ENCODE measurements around the gene ANXA8. TPM values are rescaled to one million over a fixed set of nuclear protein-coding genes. Genes with fewer than 3 reads are reported as not detected.
A peak's percentile ranks its signal among the peaks of the same experiment; 100 is the strongest.
"Not testable (repeated sequence)": the region's sequence is repeated elsewhere in the genome, so short reads cannot be mapped to it uniquely, and the experiment has no call there.

ANXA8 gene
- polyA plus RNA-seq, 1 donor, result 0.38 TPM

- DNase-seq, result not testable (repeated sequence)
Observed at GRCh38 chr10:47462577-47463358, 21.1 kb downstream of the ANXA8 start.

GRCh38 chr10:47461261-47461687, 22.6 kb downstream of the ANXA8 start:
- peak; percentile 29 for DNase-seq

GRCh38 chr10:47458466-47459154, 25.3 kb downstream of the ANXA8 start:
- no peak for DNase-seq

- DNase-seq, result no peak
Observed at GRCh38 chr10:47457826-47458225, 26.1 kb downstream of the ANXA8 start.

GRCh38 chr10:47457528-47457820, 26.4 kb downstream of the ANXA8 start:
- DNase-seq, result no peak

GRCh38 chr10:47456794-47457527, 27.0 kb downstream of the ANXA8 start:
- no peak for DNase-seq

GRCh38 chr10:47456079-47456785, 27.7 kb downstream of the ANXA8 start:
- no peak for DNase-seq

- not testable (repeated sequence) for DNase-seq
Observed at GRCh38 chr10:47455350-47456078, 28.4 kb downstream of the ANXA8 start.

GRCh38 chr10:47454780-47455058, 29.2 kb downstream of the ANXA8 start:
- DNase-seq, result no peak

- no peak for DNase-seq
Observed at GRCh38 chr10:47454008-47454779, 29.7 kb downstream of the ANXA8 start.

- no peak for DNase-seq
Observed at GRCh38 chr10:47453141-47454007, 30.5 kb downstream of the ANXA8 start.

- DNase-seq, result no peak
Observed at GRCh38 chr10:47452495-47453140, 31.3 kb downstream of the ANXA8 start.

GRCh38 chr10:47451998-47452494, 31.9 kb downstream of the ANXA8 start:
- DNase-seq, result no peak

- DNase-seq, result no peak
Observed at GRCh38 chr10:47451273-47451997, 32.5 kb downstream of the ANXA8 start.

- no peak for DNase-seq
Observed at GRCh38 chr10:47450442-47450841, 33.5 kb downstream of the ANXA8 start.

- no peak for DNase-seq
Observed at GRCh38 chr10:47449979-47450378, 33.9 kb downstream of the ANXA8 start.

GRCh38 chr10:47449102-47449978, 34.6 kb downstream of the ANXA8 start:
- DNase-seq, result no peak

- no peak for DNase-seq
Observed at GRCh38 chr10:47447705-47448104, 36.2 kb downstream of the ANXA8 start.
